GM18499 (cell line): ENCODE data around the gene FLRT3.

ENCODE experiments used
- ATAC-seq: cut with Tn5 transposase; IDR thresholded peaks from one replicate; pipeline ENCODE4 v1.9.1; 2021; ENCODE audit warnings: moderate number of reproducible peaks; ENCODE audit not compliant: insufficient read depth, unreplicated experiment

The FLRT3 gene

DNA sequence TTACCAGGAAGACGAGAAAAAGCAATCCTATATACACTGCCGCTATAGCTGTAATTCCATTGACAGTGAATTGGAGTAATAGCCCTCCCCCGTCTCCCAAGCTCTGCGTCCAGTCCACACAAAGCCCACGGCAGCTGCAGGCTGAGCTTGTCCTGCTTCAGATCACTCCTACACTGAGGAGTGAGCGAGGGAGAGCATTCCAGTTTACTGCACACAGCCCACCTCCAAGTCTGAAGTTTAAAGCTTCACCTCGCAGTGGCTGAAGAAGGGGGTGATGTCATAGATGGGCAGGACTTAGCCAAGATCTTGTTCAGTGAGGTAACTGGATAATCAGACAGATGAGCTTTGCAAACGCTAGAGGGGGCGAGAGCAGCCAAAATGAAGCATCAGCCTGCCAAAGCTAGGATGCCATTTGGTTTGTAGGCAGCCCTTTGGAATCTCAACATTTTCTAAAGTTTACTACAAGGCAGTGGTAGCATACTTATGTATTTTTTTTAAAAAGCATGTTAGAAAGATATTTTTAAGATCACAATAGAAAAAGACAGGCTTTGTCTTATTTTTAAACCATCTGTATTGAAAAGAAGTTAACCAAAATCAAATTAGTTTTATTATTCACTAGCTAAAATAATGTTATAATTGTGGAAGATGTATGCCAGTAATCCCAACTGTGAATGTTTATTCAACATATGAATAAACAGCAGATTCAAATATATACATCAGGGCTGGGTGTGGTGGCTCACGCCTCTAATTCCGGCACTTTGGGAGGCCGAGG, at the start of gene FLRT3:
Gene FLRT3, minus strand, starts transcription at position 213 of the 772 bp plus-strand sequence. CDS start 10,106 bp downstream, outside the sequence.
- peak; percentile 85 for ATAC-seq

DNA sequence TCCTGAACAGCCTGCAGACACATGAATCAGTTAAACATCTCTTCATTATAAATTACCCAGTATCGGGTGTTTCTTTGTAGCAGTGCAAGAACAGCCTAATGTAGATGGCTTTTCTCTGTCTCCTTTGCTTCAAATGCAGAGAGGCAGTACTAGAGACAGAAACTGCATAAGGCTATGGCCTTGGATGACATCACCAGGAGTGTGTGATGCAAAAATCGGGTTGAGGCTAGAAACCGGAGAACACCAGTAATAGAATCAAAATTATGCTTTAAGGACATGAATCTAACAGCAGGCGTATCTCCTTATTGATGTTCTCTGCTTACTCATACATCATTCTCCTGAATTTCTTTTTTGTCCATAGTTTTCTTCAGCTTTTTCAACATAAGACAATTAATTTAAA, 49.3 kb upstream of the FLRT3 start:
- no peak for ATAC-seq

DNA sequence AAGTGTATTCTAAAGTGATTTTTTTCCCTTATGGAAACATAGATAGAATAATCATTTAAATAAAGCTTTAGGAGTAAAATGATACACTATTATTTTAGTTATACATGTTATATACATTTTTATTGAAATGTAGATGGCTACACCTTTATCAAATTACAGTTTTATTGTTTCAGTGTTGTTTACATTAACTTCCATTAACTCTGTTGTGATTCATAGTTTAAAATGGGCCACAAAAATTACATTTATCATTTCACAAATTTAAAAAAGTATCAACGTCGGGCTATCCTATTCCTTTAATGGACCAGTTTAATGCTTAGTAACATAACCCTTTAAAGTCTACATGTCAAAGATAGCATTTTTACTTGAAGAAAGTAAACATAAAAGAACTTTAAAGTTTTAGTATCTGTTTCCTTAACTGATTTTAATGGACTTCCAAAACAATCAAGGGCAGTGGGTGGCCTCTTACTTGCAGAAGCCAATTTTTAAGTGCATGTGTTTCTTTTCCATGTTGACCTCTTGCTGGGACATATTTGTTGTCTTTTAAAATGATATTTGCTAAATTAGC, 47.8 kb upstream of the FLRT3 start:
- no peak for ATAC-seq

DNA sequence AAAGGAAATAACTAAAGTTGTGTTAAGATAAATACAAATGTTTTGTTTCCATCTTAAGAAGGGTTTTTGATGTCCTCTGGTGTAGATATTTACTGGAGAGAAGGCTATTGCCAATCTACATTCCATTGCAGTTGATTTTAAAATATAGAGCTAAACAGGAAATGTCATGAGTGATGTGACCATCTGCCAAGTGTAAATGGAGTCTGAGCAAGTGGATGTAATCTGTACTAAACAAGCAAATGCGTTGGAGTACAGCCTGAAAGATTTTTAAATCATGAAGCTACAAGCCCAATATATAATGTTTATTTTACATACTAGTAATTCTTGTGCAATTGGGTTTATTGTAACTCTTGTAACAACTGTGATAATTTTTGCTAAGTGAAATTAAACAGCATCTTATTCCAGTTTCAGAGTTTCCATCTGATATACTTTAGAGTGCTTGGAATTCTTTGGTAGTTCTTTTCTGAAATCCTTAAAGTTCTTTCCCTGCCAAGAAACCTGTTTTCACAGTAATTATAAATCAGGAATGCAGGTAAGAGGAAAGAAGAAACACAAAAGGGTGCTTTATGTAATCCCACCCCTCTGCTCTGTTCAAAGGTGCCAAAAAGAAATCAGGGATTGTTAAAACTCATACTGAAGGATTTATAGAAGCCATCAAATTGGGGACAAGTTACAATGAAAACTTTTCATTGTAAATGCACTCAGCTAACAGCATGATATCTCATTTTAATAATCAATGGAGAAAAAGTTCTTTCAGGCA, 47.2 kb upstream of the FLRT3 start:
- no peak for ATAC-seq

DNA sequence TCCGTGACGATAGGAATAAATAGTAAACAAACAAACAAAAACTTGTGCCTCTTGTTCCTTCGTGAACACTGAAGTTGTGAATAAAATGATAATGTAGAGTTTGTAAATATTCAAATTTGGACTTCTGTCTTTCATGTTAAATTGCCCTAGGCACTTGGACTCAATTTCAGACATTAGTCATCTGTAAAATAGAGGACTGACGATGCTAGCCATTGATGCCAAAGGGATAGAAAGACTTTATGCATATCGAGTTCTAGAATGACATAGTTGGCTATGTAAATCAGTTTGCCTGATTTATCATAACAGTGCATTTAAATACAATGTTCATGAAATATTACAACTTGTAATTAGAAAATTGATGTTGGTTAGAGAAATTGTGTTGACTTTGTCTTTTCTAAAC, 45.9 kb upstream of the FLRT3 start:
- ATAC-seq: no peak

DNA sequence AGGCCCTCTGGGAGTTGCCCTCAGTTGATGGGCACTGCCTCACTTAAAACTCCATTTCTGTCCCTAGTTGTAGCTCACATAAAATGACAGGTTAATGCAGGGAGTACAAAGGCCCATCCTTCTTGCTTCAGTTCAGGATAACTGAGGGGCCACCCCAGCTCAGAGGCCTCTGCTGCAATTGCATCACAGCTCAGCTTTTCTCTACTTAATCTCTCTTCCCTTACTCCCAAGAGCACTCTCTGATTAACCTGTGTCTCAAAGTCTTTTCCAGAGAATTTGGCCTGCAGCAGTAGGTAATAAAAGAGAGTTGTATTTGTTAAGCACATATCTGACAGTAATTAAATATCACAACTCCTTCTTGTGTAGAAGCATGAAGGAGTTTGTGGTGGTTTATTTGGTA, 40.9 kb upstream of the FLRT3 start:
- ATAC-seq: no peak

DNA sequence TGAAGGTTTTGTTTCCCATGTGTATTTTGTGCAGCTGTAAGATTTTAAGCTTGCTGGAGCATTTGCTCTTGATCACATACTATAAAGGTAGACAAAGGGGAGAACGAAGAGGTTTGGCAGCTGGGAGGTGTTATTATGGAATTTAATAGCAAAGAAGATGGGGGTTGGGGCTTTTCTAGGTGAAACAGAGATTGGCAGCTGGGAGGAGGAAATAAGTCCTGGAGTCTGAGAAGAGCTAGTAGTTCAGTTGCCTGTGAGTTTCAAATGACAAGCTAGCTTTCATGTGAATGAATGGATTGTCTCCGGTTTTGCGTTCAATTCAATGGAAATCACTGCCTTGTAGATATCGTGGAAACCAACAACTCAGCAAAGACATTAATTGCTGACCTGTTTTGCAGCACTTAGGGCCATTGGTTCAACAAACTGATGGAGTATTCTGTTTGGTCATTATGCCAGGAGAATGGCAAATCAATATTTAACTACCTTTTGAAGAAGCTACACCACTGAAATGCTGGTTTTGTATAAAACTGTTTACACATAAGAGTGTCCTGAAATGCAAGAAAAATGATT, 38.1 kb upstream of the FLRT3 start:
- ATAC-seq: no peak

DNA sequence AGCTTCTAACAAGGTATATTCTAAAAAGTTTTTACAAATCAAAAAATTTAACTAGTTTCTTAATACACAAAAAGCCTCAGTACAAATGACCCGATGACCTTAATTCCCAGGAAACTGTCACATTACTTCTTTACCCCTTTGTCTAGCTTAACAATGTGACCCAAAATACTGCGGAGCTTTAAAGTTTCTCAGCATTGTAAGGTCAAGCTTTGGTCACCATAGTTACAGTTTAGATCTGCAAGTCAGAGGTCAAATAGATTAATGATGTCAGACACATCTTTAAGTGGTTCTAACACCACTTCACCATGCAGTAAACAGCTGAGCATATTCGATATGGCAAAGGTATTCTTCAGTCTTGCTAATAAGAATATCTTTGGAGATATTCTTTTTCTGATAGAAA, 36.8 kb upstream of the FLRT3 start:
- ATAC-seq: no peak

DNA sequence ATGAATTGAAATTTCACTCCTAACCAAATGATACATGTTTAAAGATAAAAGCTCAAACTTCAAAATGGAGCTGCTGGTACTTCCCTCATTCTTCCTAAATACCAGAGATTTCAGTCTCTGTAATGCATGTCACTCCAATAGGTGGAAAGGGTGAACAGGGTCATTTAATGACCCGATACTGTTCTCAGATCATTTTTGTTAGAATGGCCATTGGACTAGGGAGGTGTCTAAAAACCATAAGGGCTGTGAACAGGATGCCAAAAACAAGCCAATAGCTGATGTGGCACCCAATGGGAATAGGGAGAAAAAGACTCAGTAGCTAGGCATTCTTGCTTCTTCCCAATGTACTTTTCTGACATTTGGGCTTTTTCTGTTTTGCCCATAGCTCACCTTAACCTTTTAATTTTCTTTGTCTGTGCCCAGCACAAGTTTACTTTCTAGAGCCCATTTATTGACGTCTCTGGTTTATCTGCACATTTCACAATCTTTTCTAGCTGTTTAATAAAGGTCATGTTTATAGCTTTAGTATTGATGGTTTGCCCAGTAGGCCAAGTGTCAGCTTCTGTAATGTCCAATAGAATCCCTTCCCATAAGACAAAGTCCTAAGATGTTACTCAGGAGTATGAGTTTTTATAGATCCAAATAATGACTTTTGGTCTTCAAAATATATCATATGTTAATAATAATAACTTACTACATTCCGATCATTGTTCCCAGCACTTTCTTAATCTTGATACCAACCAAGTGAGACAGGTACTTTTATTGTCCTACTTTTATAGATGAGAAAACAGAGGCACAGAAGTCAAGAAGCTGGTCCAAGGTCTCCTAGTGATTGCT, 24.3 kb upstream of the FLRT3 start:
- no peak for ATAC-seq

DNA sequence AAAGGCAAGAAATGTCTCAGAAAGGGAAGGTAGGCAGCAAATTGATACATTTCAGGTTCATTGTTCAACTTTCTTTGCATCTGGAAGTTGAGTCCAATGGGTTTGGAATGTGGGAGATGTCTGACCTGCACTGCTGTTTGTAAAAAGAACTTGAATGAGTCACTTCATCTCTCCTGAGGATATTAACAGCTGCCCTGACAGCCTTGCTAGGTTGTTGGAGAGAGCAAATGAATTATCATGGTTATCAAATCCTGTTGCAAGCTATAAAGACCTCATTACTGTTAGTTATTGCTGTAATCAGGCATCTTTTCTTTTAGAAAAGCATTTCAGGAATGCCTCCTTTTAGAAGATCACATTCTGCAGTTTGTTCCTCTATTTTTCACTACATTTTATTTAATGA, 23.0 kb upstream of the FLRT3 start:
- ATAC-seq: no peak

DNA sequence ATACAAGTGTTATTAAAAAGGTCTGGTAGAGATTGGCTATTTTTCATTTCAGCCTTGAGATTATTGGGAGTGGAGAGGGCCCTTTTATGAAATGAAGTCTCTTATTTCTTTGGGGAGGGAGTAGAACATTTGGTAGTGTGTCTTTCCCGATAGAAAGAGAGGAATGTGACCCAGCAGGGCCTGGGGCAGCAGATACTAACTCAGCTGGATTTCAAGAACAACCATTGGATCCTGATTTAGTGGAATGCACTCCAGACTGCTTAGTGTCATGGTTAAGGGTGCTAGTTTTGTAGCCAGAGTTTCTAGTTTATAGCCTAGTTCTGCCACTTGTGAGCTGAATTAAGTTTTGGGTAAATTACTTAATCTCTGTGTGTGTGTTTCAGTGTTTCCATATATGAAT, 18.4 kb upstream of the FLRT3 start:
- ATAC-seq: no peak

DNA sequence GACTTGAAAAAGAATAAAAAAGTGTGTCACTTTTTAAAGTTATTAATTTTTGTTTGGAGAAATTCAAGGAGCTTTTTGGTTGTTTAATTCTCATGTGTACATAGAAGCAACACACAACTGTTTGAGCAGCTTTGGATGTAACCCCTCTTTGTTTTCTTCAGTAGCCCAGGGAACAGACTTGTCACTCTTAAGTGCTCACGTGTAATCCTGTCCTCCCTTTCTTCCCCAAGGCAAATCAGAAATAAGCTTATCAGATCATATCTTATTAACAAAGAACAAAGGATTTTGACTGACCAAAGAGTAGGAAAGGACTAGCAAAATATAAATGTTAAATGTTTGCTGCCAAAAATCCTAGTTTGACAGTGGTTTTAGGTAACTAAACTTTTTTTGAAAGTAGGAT, 7.3 kb upstream of the FLRT3 start:
- ATAC-seq: no peak

DNA sequence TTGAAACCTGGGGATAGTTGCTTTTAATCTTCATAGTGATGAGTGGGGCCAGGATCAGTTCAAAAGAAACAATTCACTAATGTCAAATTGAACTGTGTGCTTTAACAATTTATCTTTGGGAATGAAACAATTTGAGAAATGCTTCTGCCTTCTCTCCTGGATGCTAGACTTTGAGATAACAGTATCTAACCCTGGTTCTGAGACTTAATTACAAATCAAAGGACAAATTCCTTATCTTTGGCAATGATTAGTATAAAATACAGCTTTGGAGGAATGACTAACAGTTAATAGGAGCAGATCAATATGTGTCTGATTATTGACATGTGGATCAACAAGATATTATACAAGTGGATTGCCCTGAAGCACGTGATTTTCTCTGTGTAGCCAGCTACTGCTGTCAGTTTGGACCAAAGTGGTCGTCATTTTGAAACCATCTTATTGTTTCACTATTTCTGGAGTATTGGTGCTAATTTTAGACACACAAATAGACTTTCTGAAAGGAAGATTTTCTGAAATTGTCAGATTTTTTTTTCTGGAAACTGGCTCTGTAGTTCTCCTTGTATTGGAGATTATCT, 6.2 kb upstream of the FLRT3 start:
- no peak for ATAC-seq

DNA sequence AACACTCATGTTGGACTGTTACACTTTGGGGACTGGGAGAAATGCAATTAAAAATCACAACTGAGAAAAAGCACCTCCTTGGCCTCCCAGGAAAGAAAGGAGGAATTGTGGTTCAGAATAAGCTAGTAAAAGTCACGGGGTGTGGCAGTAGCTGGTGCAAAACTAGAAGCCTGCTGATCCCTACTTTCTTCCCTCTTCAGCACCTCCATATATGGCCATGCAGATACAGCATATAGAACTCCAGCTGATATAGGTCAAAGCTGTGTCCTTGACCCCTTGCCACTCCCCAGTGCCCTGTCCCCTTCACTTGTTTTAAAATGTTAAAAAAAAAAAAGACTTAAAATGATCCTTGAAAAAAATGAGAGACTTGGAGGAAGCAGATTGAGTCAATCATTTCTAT, 5.5 kb upstream of the FLRT3 start:
- no peak for ATAC-seq

DNA sequence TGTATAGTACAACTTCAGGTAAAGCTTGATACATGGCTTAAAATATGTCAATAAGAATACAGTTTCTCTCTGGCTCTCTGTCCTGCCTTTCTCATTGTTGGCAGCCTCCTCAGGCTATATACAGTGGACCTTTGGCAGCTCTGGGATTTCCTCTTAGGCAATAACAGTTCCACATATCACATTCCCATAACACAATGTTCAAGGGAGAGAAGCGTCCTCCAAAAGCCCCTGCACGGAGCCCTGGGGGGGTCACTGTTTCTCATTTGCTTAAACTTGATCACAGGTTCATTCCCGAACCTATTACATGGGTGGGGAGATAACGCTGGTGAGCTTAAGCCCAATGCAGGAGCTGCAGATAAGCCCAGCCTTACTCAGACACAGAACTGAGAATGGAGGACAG, 4.4 kb upstream of the FLRT3 start:
- no peak for ATAC-seq

DNA sequence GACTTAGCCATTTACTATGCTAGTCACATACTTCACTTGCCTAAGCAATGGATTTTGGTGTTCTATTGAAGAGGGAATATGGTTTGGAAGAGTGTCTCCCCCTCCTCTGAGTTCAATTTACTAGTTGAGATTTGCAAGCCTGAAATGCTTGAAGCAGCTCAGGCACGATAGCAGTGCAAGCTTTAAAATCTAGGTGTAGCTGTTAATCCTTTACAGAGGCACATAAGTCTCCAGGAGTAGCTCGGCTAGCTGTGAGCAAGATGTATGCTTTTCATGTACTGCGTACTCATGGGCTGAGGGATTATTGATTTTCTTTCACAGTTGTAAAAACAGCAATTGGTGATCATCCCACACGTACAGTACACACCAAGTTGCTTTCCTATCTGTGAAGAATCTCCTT, 726 bp downstream of the FLRT3 start:
- no peak for ATAC-seq

DNA sequence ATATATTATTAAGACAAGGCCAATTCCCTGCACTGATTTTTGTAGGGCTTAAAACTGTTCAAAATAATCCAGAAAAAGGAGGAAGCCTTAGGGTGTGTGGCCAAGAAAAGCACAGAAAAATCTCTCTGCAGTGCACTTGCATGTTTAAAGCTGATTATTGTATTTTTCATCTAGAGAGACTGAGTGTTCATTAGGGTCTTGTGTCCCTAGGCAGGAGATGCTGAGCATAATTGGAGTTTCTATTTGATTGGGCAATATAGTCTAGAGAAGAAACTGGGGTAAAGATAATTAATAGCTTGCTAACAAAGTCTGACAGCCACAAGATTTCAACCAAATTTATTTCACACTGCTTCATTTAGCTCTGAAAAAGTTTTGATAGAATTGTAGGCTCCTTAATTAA, 2.4 kb downstream of the FLRT3 start:
- ATAC-seq: no peak

DNA sequence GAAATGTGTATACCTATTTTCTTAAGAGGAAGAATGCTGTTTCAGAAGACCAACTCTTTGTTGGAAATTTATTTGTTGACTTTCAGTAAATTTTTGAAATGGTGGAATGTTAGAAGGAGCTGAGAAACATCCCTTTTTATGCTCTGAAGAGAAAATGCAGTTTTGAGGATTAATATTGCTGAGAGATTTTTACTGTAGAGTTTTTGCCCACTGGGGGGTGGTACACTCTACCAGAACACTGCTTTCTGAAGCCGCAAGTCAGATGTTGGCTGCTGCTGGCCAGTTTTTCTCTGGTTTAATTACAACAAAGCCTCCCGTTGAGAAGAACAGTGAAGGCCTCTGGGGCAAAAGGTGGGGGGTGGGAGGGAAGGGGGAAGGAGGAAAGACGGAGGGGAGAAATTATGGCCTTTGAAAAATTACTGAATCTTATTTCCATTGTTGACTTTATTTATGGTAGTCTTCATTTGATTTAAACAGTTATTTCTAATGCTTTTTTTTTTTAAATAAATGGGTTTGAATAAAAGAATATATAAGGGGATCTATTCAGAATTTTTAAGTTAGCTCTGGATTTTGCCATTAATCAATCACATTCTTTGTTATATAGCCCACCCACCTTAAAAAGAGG, 3.0 kb downstream of the FLRT3 start:
- no peak for ATAC-seq

DNA sequence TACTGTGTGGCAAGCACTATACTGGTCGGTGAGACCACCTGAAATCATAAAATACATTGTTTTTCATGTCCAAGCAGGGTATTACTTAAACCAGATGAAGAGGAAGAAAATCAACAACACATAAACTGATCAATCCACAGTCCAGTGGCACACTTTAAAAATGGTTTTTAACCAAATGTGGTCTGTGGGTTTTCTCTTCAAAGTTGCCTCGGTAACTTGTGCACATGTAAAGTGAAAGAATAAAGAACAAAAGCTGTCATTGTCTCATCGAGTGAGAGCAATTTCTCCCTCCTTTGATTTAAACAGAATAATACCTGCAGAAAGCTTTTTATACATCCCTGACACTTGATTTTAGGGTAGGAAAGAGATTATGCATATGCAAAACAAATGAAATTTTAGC, 3.7 kb downstream of the FLRT3 start:
- ATAC-seq: no peak

DNA sequence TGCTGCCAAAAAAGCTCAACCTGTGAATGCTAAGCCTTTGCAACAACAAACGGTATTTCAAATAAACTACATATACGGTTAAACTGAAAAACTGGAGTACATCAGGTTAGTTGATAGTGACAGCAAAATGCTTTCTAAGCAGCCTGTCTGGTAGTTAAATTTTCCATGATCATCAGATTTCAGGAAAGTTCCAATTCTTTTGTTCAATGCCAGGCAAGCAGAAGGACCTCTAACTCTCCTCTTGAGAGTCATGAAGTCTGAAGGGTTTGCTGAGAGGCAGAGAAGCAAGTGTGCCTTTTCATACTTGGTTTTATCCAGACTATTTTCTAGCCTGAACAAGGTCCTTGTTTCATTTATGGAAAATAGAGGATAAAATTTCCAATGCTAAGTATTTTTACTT, 4.5 kb downstream of the FLRT3 start:
- ATAC-seq: no peak
